ENCODE data around the gene PAX7.

The PAX7 gene

GRCh38 chr1:18597160-18598042 lies 33.2 kb upstream of the PAX7 start:
- DNase-seq (ENCODE audit: low read depth, low spot score): peak; percentile 26
- in situ Hi-C loops (cut with HindIII; ENCODE audit: low sequenced_read_pairs): no loop called here

GRCh38 chr1:18599086-18599485 lies 31.6 kb upstream of the PAX7 start:
- no peak for TF ChIP-seq CTCF (IDR thresholded peaks at IDR 0.05; ENCODE audit: low read depth, low read length)
- no peak overlapping the region for H3K4me3 ChIP-seq (ENCODE audit: low read depth, low read length)
- in situ Hi-C loops (cut with HindIII; ENCODE audit: low sequenced_read_pairs): no loop called here
- no peak for DNase-seq (ENCODE audit: low read depth, low spot score)

More at GRCh38 chr1:18597160-18598042, 33.2 kb upstream of the PAX7 start:
- H3K4me3 ChIP-seq (ENCODE audit: low read depth, low read length): no peak overlapping the region
- TF ChIP-seq CTCF (IDR thresholded peaks at IDR 0.05; ENCODE audit: low read depth, low read length): peak; percentile 91

- DNase-seq (ENCODE audit: low read depth, low spot score): no peak
- in situ Hi-C loops (cut with HindIII; ENCODE audit: low sequenced_read_pairs): no loop called here
- no peak for TF ChIP-seq CTCF (IDR thresholded peaks at IDR 0.05; ENCODE audit: low read depth, low read length)
- H3K4me3 ChIP-seq (ENCODE audit: low read depth, low read length): no peak overlapping the region
These were observed 30.9 kb upstream of the PAX7 start for GRCh38 chr1:18599704-18600103.

- no peak overlapping the region for H3K4me3 ChIP-seq (ENCODE audit: low read depth, low read length)
- in situ Hi-C loops (cut with HindIII; ENCODE audit: low sequenced_read_pairs): no loop called here
- no peak for TF ChIP-seq CTCF (IDR thresholded peaks at IDR 0.05; ENCODE audit: low read depth, low read length)
- no peak for DNase-seq (ENCODE audit: low read depth, low spot score)
These were observed 28.0 kb upstream of the PAX7 start for GRCh38 chr1:18602533-18603211.

- no peak for TF ChIP-seq CTCF (IDR thresholded peaks at IDR 0.05; ENCODE audit: low read depth, low read length)
- H3K4me3 ChIP-seq (ENCODE audit: low read depth, low read length): no peak overlapping the region
- no peak for DNase-seq (ENCODE audit: low read depth, low spot score)
- in situ Hi-C loops (cut with HindIII; ENCODE audit: low sequenced_read_pairs): no loop called here
These were observed 27.3 kb upstream of the PAX7 start for GRCh38 chr1:18603212-18603852.

GRCh38 chr1:18606443-18607288 lies 24.0 kb upstream of the PAX7 start:
- no peak for DNase-seq (ENCODE audit: low read depth, low spot score)
- in situ Hi-C loops (cut with HindIII; ENCODE audit: low sequenced_read_pairs): no loop called here
- no peak overlapping the region for H3K4me3 ChIP-seq (ENCODE audit: low read depth, low read length)
- TF ChIP-seq CTCF (IDR thresholded peaks at IDR 0.05; ENCODE audit: low read depth, low read length): no peak
